Nephron (organoid): ENCODE data around the gene TMEM200B.

Experiments
- H3K27ac Mint-ChIP-seq, 3 experiments: 2 replicates each; pipeline ENCODE4 v1.8.0; 2020; ENCODE audit warnings: mixed read lengths in 3 of 3, mild to moderate bottlenecking in 2 of 3, moderate library complexity in 1 of 3
- H3K27me3 Mint-ChIP-seq: 2 replicates; pipeline ENCODE4 v1.8.0; 2021; ENCODE audit warnings: low read depth, mild to moderate bottlenecking, moderate library complexity, mixed read lengths
- H3K36me3 Mint-ChIP-seq: 2 replicates; pipeline ENCODE4 v1.8.0; 2020; ENCODE audit warnings: low read depth, mixed read lengths
- H3K4me1 Mint-ChIP-seq: 2 replicates; pipeline ENCODE4 v1.8.0; 2020; ENCODE audit warnings: mixed read lengths
- H3K4me3 Mint-ChIP-seq, 3 experiments: 2 replicates each; pipeline ENCODE4 v1.8.0; 2020; ENCODE audit warnings: mild to moderate bottlenecking in 3 of 3, mixed read lengths in 3 of 3, moderate library complexity in 2 of 3
- H3K9me3 Mint-ChIP-seq: 2 replicates; pipeline ENCODE4 v1.8.0; 2020; ENCODE audit warnings: mixed read lengths
- CTCF ChIP-seq, 3 experiments: fragments of 200-600 bp; sonication (generic); IDR thresholded peaks; one replicate each; pipeline ENCODE4 v1.5.0; 2021; ENCODE audit warnings: antibody characterized with exemption in 3 of 3; ENCODE audit not compliant: unreplicated experiment in 3 of 3

Gene TMEM200B

GRCh38 chr1:29129916-29130315 is 6.2 kb upstream of the TMEM200B start:
- no peak overlapping the region for H3K4me3 Mint-ChIP-seq
- peaks cover 24% of the 10 kb centered on the region for H3K27me3 Mint-ChIP-seq
- H3K9me3 Mint-ChIP-seq: no peaks in the 10 kb centered on the region
- peaks cover 12% of the 10 kb centered on the region for H3K4me1 Mint-ChIP-seq
- no peaks in the 10 kb centered on the region for H3K36me3 Mint-ChIP-seq
- TF ChIP-seq CTCF (IDR thresholded peaks at IDR 0.05; ENCODE audit: unreplicated experiment in 3 of 3): no peak
- H3K27ac Mint-ChIP-seq: peak overlapping the region in 2 of 3 experiments; percentile 23 to 31

GRCh38 chr1:29128739-29129138 is 5.0 kb upstream of the TMEM200B start:
- peaks cover 12% of the 10 kb centered on the region for H3K4me1 Mint-ChIP-seq
- H3K27ac Mint-ChIP-seq: no peak overlapping the region
- H3K36me3 Mint-ChIP-seq: no peaks in the 10 kb centered on the region
- peaks cover 28% of the 10 kb centered on the region for H3K27me3 Mint-ChIP-seq
- no peak overlapping the region for H3K4me3 Mint-ChIP-seq
- no peaks in the 10 kb centered on the region for H3K9me3 Mint-ChIP-seq
- no peak for TF ChIP-seq CTCF (IDR thresholded peaks at IDR 0.05; ENCODE audit: unreplicated experiment in 3 of 3)

GRCh38 chr1:29126198-29126597 is 2.5 kb upstream of the TMEM200B start:
- no peaks in the 10 kb centered on the region for H3K9me3 Mint-ChIP-seq
- H3K36me3 Mint-ChIP-seq: no peaks in the 10 kb centered on the region
- H3K27ac Mint-ChIP-seq: peak overlapping the region; percentile 95 to 98 (median 95)

GRCh38 chr1:29125788-29126187 is 2.1 kb upstream of the TMEM200B start:
- TF ChIP-seq CTCF (IDR thresholded peaks at IDR 0.05; ENCODE audit: unreplicated experiment in 3 of 3): no peak
- no peaks in the 10 kb centered on the region for H3K36me3 Mint-ChIP-seq
- H3K4me1 Mint-ChIP-seq: peaks cover 8% of the 10 kb centered on the region
- H3K27me3 Mint-ChIP-seq: peaks cover 39% of the 10 kb centered on the region
- H3K4me3 Mint-ChIP-seq: peak overlapping the region; percentile 85 to 91 (median 89)
- H3K27ac Mint-ChIP-seq: peak overlapping the region; percentile 95 to 98 (median 95)
- no peaks in the 10 kb centered on the region for H3K9me3 Mint-ChIP-seq

More at GRCh38 chr1:29126198-29126597, 2.5 kb upstream of the TMEM200B start:
- no peak for TF ChIP-seq CTCF (IDR thresholded peaks at IDR 0.05; ENCODE audit: unreplicated experiment in 3 of 3)
- Mint-ChIP-seq H3K27me3 (peaks cover 36% of the 10 kb centered on the region), H3K4me1 (peaks cover 8% of the 10 kb centered on the region), H3K4me3 (peak overlapping the region; percentile 85 to 91 (median 89))

GRCh38 chr1:29125237-29125641 is 1.5 kb upstream of the TMEM200B start:
- no peaks in the 10 kb centered on the region for H3K9me3 Mint-ChIP-seq
- peak overlapping the region; percentile 95 to 98 (median 95) for H3K27ac Mint-ChIP-seq
- TF ChIP-seq CTCF (IDR thresholded peaks at IDR 0.05; ENCODE audit: unreplicated experiment in 3 of 3): no peak
- peaks cover 10% of the 10 kb centered on the region for H3K4me1 Mint-ChIP-seq
- peak overlapping the region; percentile 85 to 91 (median 89) for H3K4me3 Mint-ChIP-seq
- no peaks in the 10 kb centered on the region for H3K36me3 Mint-ChIP-seq
- H3K27me3 Mint-ChIP-seq: peaks cover 40% of the 10 kb centered on the region
